B cell (primary cell): ENCODE measurements around the gene SLC37A1. TPM values are rescaled to one million over a fixed set of nuclear protein-coding genes. Genes with fewer than 3 reads are reported as not detected.

Experiments
- ATAC-seq: fragments of 200-7000 bp; cut with Tn5 transposase; one replicate; pipeline ENCODE4 v1.10.0; 2021; ENCODE audit warnings: low read depth, mild to moderate bottlenecking, moderate number of reproducible peaks, moderate library complexity
- CTCF ChIA-PET: fragments of 350-600 bp; sonication (Branson Sonifier 250); formaldehyde crosslinking; loops from one replicate; lab custom pipeline; 2021; ENCODE audit warnings: antibody characterized with exemption, inconsistent platforms; lab: Charles Lee
- POLR2A ChIA-PET: fragments of 350-600 bp; sonication (Branson Sonifier 250); formaldehyde crosslinking; loops from one replicate; lab custom pipeline; 2021; ENCODE audit warnings: antibody characterized with exemption; lab: Charles Lee
- DNase-seq: peaks from one replicate; pipeline ENCODE4 v3.0.0; 2013
- H2AFZ ChIP-seq: 2 replicates; pipeline ENCODE4 v1.6.1; 2012; ENCODE audit warnings: mild to moderate bottlenecking, low read depth, low read length; ENCODE audit not compliant: insufficient read depth, poor library complexity, severe bottlenecking
- H3K27ac ChIP-seq, 2 donors: 1 replicate in 1 of 2; 2 replicates in 1 of 2; pipeline ENCODE4 v1.5.1; 2012 to 2013; ENCODE audit warnings: low read length in 2 of 2, mild to moderate bottlenecking in 2 of 2, moderate library complexity in 1 of 2
- H3K27me3 ChIP-seq, 4 experiments: fragments of 200-600 bp in 1 of 4; sonication (generic) in 1 of 4; replicated peaks in 1 of 4; 1 replicate in 2 of 4; 2 replicates in 2 of 4; pipeline versions ENCODE4 v1.6.1 to v1.7.0; 2013 to 2016; ENCODE audit warnings: low read length in 3 of 4, mild to moderate bottlenecking in 2 of 4, mixed read lengths in 1 of 4, moderate library complexity in 1 of 4; ENCODE audit not compliant: insufficient read depth in 4 of 4, control insufficient read depth in 3 of 4; ENCODE audit errors: control extremely low read depth in 1 of 4
- H3K36me3 ChIP-seq, 2 experiments: replicated peaks in 1 of 2; 1 replicate in 1 of 2; 2 replicates in 1 of 2; pipeline versions ENCODE4 v1.6.1 to v1.7.1; 2013; ENCODE audit warnings: low read length in 1 of 2; ENCODE audit not compliant: insufficient read depth in 2 of 2, control insufficient read depth in 1 of 2; ENCODE audit errors: control extremely low read depth in 1 of 2, extremely low read depth in 1 of 2
- H3K4me1 ChIP-seq, 2 donors: fragments of 200-600 bp in 1 of 2; sonication (generic) in 1 of 2; 1 replicate in 1 of 2; 2 replicates in 1 of 2; pipeline versions ENCODE4 v1.5.1 to v1.6.1; 2013 to 2017; ENCODE audit warnings: low read length in 2 of 2; ENCODE audit not compliant: control insufficient read depth in 2 of 2, insufficient read depth in 2 of 2
- H3K4me2 ChIP-seq: replicated peaks from 2 replicates; pipeline ENCODE3; 2012; ENCODE audit warnings: mild to moderate bottlenecking, low read depth, low read length; ENCODE audit not compliant: poor library complexity, severe bottlenecking
- H3K4me3 ChIP-seq, 5 experiments: fragments of 200-600 bp in 1 of 5; sonication (generic) in 1 of 5; 1 replicate in 3 of 5; 2 replicates in 2 of 5; pipeline versions ENCODE4 v1.5.1 to v1.7.0; 2011 to 2016; ENCODE audit warnings: low read length in 4 of 5, mild to moderate bottlenecking in 4 of 5, low read depth in 2 of 5, control low read depth in 1 of 5, moderate library complexity in 1 of 5; ENCODE audit not compliant: insufficient read depth in 1 of 5; ENCODE audit errors: control extremely low read depth in 1 of 5, extremely low read depth in 1 of 5
- H3K79me2 ChIP-seq: fragments of 200-600 bp; sonication (generic); one replicate; pipeline ENCODE4 v1.6.0; 2016; ENCODE audit warnings: low read length; ENCODE audit not compliant: control insufficient read depth, insufficient read depth
- H3K9ac ChIP-seq: fragments of 200-600 bp; sonication (generic); 2 replicates; pipeline ENCODE4 v1.6.1; 2017; ENCODE audit warnings: mild to moderate bottlenecking, low read length, moderate library complexity
- H3K9me3 ChIP-seq, 3 donors: one replicate each; pipeline versions ENCODE4 v1.6.1 to v1.7.1; 2013; ENCODE audit warnings: low read length in 2 of 3; ENCODE audit not compliant: control insufficient read depth in 2 of 3, insufficient read depth in 1 of 3; ENCODE audit errors: control extremely low read depth in 1 of 3
- H4K20me1 ChIP-seq: 2 replicates; pipeline ENCODE4 v1.6.0; 2012; ENCODE audit warnings: mild to moderate bottlenecking, low read length; ENCODE audit not compliant: insufficient read depth, control insufficient read depth, poor library complexity, severe bottlenecking
- H3K27ac Mint-ChIP-seq: one replicate; pipeline ENCODE4 v1.8.0; 2021; ENCODE audit warnings: mixed read lengths
- H3K27me3 Mint-ChIP-seq: one replicate; pipeline ENCODE4 v1.8.0; 2021; ENCODE audit warnings: mixed read lengths
- H3K4me1 Mint-ChIP-seq: one replicate; pipeline ENCODE4 v1.8.0; 2021; ENCODE audit warnings: mixed read lengths
- H3K4me3 Mint-ChIP-seq: one replicate; pipeline ENCODE4 v1.8.0; 2021; ENCODE audit warnings: mixed read lengths
- H3K9me3 Mint-ChIP-seq: one replicate; pipeline ENCODE4 v1.8.0; 2022; ENCODE audit warnings: mixed read lengths; ENCODE audit not compliant: insufficient read depth
- EZH2 ChIP-seq: IDR thresholded peaks from 2 replicates; pipeline ENCODE4 v1.6.1; 2012; ENCODE audit warnings: borderline replicate concordance, low read depth, mild to moderate bottlenecking, moderate library complexity, low read length; ENCODE audit not compliant: insufficient read depth, poor library complexity, severe bottlenecking
- WGBS: methylation state at CpG from one replicate; pipeline ENCODE4 v1.1.5; 2013; ENCODE audit warnings: missing lambda C conversion rate; ENCODE audit not compliant: insufficient coverage; 5-methylcytosine and 5-hydroxymethylcytosine counted together
- intact Hi-C: fragments of 100-400 bp; cut with micrococcal nuclease; formaldehyde crosslinking; loops from one replicate; pipeline ENCODE4 v1.10.0; 2022
- polyA plus RNA-seq: library from polyadenylated mRNA; depleted of rRNA; stranded (reverse); fragments of >200 nt; gene quantifications from 2 replicates; pipeline ENCODE4 v1.2.3, GENCODE V29; 2012
- total RNA-seq, 2 donors: library from RNA; stranded (reverse); fragments of 120-200 nt in 1 of 2; gene quantifications; 1 replicate in 1 of 2; 2 replicates in 1 of 2; pipeline versions ENCODE4 v1.2.3 to v1.2.4, GENCODE V29; 2013 to 2022
- TF ChIP-seq, protein P1 (sequence below): fragments of 200-600 bp; IDR thresholded peaks from one replicate; pipeline ENCODE4 v1.8.0; 2022; ENCODE audit warnings: antibody characterized with exemption, mild to moderate bottlenecking

Gene SLC37A1
- total and polyA plus RNA-seq, 2 donors (not counting 1 experiment from before 2014, with no cell fraction given): 38.1 to 60.2 TPM

DNA sequence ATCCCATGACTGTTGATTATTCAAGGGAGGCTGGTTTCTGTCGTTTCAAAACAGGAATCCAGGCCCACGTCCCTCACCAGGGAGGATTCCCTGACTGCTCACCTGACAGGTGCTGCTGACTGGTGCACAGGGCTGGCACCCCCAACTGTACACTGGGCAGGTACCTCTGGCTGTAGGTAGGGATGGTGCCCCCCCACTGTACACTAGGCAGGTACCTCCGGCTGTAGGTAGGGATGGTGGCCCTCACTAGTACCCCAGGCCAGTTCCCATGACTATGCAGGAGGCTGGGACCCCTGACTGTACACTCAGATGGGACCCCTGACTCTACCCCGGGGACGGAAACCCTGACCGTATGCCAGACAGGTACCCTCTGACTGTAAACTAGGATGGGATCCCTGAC lies 106.2 kb downstream of the SLC37A1 start:
- Histone ChIP-seq H3K27me3 (peaks cover 0 to 31% (median 11%) of the 10 kb centered on the region in 4 experiments), H3K9me3 (no peaks in the 10 kb centered on the region), H3K79me2 (no peaks in the 10 kb centered on the region), H3K9ac (no peak overlapping the region), H3K27ac (no peak overlapping the region), H2AFZ (no peak overlapping the region), H3K4me3 (no peak overlapping the region), H3K36me3 (no peaks in the 10 kb centered on the region), H4K20me1 (no peaks in the 10 kb centered on the region), H3K4me2 (no peak overlapping the region), H3K4me1 (peaks cover 7 to 14% of the 10 kb centered on the region in 2 donors)
- Mint-ChIP-seq H3K27ac (no peak overlapping the region), H3K27me3 (peaks cover 50% of the 10 kb centered on the region), H3K9me3 (no peaks in the 10 kb centered on the region), H3K4me1 (no peaks in the 10 kb centered on the region), H3K4me3 (no peak overlapping the region)
- ATAC-seq (no peak), DNase-seq (no peak)
- intact Hi-C loops: no loop called here
- ChIA-PET POLR2A (no interaction called here), CTCF (no interaction called here)
- TF ChIP-seq, protein P1, sequence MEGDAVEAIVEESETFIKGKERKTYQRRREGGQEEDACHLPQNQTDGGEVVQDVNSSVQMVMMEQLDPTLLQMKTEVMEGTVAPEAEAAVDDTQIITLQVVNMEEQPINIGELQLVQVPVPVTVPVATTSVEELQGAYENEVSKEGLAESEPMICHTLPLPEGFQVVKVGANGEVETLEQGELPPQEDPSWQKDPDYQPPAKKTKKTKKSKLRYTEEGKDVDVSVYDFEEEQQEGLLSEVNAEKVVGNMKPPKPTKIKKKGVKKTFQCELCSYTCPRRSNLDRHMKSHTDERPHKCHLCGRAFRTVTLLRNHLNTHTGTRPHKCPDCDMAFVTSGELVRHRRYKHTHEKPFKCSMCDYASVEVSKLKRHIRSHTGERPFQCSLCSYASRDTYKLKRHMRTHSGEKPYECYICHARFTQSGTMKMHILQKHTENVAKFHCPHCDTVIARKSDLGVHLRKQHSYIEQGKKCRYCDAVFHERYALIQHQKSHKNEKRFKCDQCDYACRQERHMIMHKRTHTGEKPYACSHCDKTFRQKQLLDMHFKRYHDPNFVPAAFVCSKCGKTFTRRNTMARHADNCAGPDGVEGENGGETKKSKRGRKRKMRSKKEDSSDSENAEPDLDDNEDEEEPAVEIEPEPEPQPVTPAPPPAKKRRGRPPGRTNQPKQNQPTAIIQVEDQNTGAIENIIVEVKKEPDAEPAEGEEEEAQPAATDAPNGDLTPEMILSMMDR: no peak
- TF ChIP-seq EZH2: no peak
- WGBS: 97% methylated on average over 5 of the region's 6 CpGs

DNA sequence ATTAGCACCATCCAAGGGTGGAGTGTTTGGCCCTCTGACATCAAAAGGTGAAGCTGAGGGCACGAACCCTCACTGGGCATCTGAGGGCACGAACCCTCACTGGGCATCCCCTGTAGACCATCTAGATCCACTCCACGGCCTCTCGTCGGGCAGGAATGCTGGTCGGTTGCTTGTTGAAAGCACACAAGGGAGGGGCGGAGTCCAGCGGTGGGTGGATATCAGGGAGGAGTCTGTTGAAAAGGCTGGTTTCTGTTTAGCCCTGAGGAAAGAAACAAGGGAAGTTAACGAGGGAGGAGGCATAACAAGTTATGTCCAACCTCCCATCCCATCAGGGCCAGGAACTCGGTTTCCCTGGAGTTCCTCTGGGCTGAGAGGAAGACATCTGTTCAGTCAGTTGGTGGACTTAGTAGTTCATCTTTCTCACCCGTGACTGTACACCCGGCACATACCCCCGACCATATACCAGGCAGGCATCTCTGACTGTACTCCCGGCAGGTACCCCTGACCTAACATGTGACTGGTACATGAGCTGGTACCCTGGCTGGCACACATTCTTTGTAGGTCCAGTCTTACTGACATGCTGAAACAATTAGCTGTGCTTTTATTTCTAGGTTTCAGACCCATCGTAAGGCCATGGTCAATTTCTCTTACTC lies 107.6 kb downstream of the SLC37A1 start:
- H3K9me3 ChIP-seq: no peaks in the 10 kb centered on the region
- WGBS: 78% methylated on average over 7 of the region's 15 CpGs
- POLR2A ChIA-PET: no interaction called here
- no peaks in the 10 kb centered on the region for H3K36me3 ChIP-seq
- intact Hi-C loops: no loop called here
- Mint-ChIP-seq H3K4me1 (no peaks in the 10 kb centered on the region), H3K27me3 (peaks cover 52% of the 10 kb centered on the region), H3K27ac (no peak overlapping the region), H3K4me3 (no peak overlapping the region), H3K9me3 (no peaks in the 10 kb centered on the region)
- H2AFZ ChIP-seq: no peak overlapping the region
- no peak overlapping the region for H3K4me3 ChIP-seq
- H3K79me2 ChIP-seq: no peaks in the 10 kb centered on the region
- H3K9ac ChIP-seq: no peak overlapping the region
- no peak overlapping the region for H3K4me2 ChIP-seq
- no peak overlapping the region for H3K27ac ChIP-seq
- H4K20me1 ChIP-seq: no peaks in the 10 kb centered on the region
- TF ChIP-seq EZH2: no peak
- TF ChIP-seq, protein P1: no peak
- ATAC-seq: no peak
- DNase-seq: no peak
- peaks cover 0 to 29% (median 8%) of the 10 kb centered on the region in 4 experiments for H3K27me3 ChIP-seq
- peaks cover 6 to 7% of the 10 kb centered on the region in 2 donors for H3K4me1 ChIP-seq
- CTCF ChIA-PET: no interaction called here
